Peyer's patch (tissue), 4 donors: ENCODE data around the gene SLC25A21. TPM values are rescaled to one million over a fixed set of nuclear protein-coding genes. Genes with fewer than 3 reads are reported as not detected.
"Not testable (repeated sequence)": the region's sequence is repeated elsewhere in the genome, so short reads cannot be mapped to it uniquely, and the experiment has no call there.

Source experiments
- DNase-seq, 3 donors: peaks; one replicate each; pipeline ENCODE4 v3.0.0-alpha.2; 2017 to 2019
- H3K27ac ChIP-seq, 4 donors: fragments of 200-600 bp; sonication (generic); one replicate each; pipeline ENCODE4 v1.5.1; 2016 to 2019
- H3K27me3 ChIP-seq, 2 donors: fragments of 200-600 bp; sonication (generic); one replicate each; pipeline ENCODE4 v1.5.1; 2019
- H3K36me3 ChIP-seq, 3 donors: fragments of 200-600 bp; sonication (generic); one replicate each; pipeline ENCODE4 v1.5.1; 2016 to 2019
- H3K4me1 ChIP-seq, 4 donors: fragments of 200-600 bp; sonication (generic); one replicate each; pipeline ENCODE4 v1.5.1; 2016 to 2019
- H3K4me3 ChIP-seq, 4 donors: fragments of 200-600 bp; sonication (generic); 1 replicate in 3 of 4; 2 replicates in 1 of 4; pipeline ENCODE4 v1.5.1; 2016 to 2019; ENCODE audit warnings: mild to moderate bottlenecking in 1 of 4
- H3K9me3 ChIP-seq, 4 donors: fragments of 200-600 bp; sonication (generic); one replicate each; pipeline ENCODE4 v1.5.1; 2016 to 2019; ENCODE audit warnings: mild to moderate bottlenecking in 1 of 4
- CTCF ChIP-seq, 6 experiments: fragments of 450-650 bp in 4 of 6; fragments of 200-600 bp in 2 of 6; sonication (generic) in 1 of 6; IDR thresholded peaks; one replicate each; pipeline ENCODE4 v1.5.1; 2017 to 2019; ENCODE audit warnings: antibody characterized with exemption in 6 of 6, mild to moderate bottlenecking in 3 of 6, moderate library complexity in 1 of 6
- POLR2A ChIP-seq, 2 donors: fragments of 450-650 bp; IDR thresholded peaks; one replicate each; pipeline ENCODE4 v1.5.1; 2017; ENCODE audit warnings: antibody characterized with exemption in 2 of 2, mild to moderate bottlenecking in 2 of 2, moderate library complexity in 2 of 2
- total RNA-seq, 4 donors: library from RNA; depleted of rRNA; stranded (reverse); fragments of >200 nt; gene quantifications; one replicate each; pipeline ENCODE4 v1.1.0, GENCODE V29; 2016

Gene SLC25A21
- total RNA-seq, 4 donors from 2014 or later, result 0.70 to 1.6 TPM; not detected in 2

- Histone ChIP-seq H3K36me3 (no peaks in the 10 kb centered on the region), H3K9me3 (no peaks in the 10 kb centered on the region), H3K4me3 (no peak overlapping the region), H3K27ac (no peak overlapping the region), H3K4me1 (no peaks in the 10 kb centered on the region), H3K27me3 (no peaks in the 10 kb centered on the region)
- DNase-seq, result no peak
- no peak for TF ChIP-seq CTCF (IDR thresholded peaks at IDR 0.05)
Measured at GRCh38 chr14:36981832-36982529, 190.4 kb downstream of the SLC25A21 start.

GRCh38 chr14:36980413-36980812, 192.0 kb downstream of the SLC25A21 start:
- H3K9me3 ChIP-seq, H3K27me3 ChIP-seq, DNase-seq, H3K36me3 ChIP-seq, H3K4me1 ChIP-seq, H3K27ac ChIP-seq, H3K4me3 ChIP-seq: not testable (repeated sequence)

- Histone ChIP-seq H3K27ac (no peak overlapping the region), H3K9me3 (no peaks in the 10 kb centered on the region), H3K4me3 (no peak overlapping the region), H3K27me3 (no peaks in the 10 kb centered on the region), H3K4me1 (no peaks in the 10 kb centered on the region), H3K36me3 (no peaks in the 10 kb centered on the region)
- TF ChIP-seq CTCF (IDR thresholded peaks at IDR 0.05) (no peak), POLR2A (IDR thresholded peaks at IDR 0.05) (no peak)
- DNase-seq, result no peak
Measured at GRCh38 chr14:36979863-36980262, 192.5 kb downstream of the SLC25A21 start.

GRCh38 chr14:36976571-36977023, 195.8 kb downstream of the SLC25A21 start:
- H3K4me3 ChIP-seq, result no peak overlapping the region
- no peak for DNase-seq
- no peaks in the 10 kb centered on the region for H3K36me3 ChIP-seq
- no peaks in the 10 kb centered on the region for H3K9me3 ChIP-seq
- H3K27me3 ChIP-seq, result no peaks in the 10 kb centered on the region
- H3K27ac ChIP-seq, result no peak overlapping the region
- TF ChIP-seq POLR2A (IDR thresholded peaks at IDR 0.05), result no peak
- TF ChIP-seq CTCF (IDR thresholded peaks at IDR 0.05), result no peak
- no peaks in the 10 kb centered on the region for H3K4me1 ChIP-seq

GRCh38 chr14:36975834-36976233, 196.6 kb downstream of the SLC25A21 start:
- no peak overlapping the region for H3K27ac ChIP-seq
- H3K4me3 ChIP-seq, result no peak overlapping the region
- TF ChIP-seq POLR2A (IDR thresholded peaks at IDR 0.05) (no peak), CTCF (IDR thresholded peaks at IDR 0.05) (no peak)
- no peaks in the 10 kb centered on the region for H3K27me3 ChIP-seq
- no peaks in the 10 kb centered on the region for H3K4me1 ChIP-seq
- no peaks in the 10 kb centered on the region for H3K9me3 ChIP-seq
- no peaks in the 10 kb centered on the region for H3K36me3 ChIP-seq
- no peak for DNase-seq

GRCh38 chr14:36974985-36975384, 197.4 kb downstream of the SLC25A21 start:
- Histone ChIP-seq H3K4me1 (no peaks in the 10 kb centered on the region), H3K4me3 (no peak overlapping the region), H3K9me3 (no peaks in the 10 kb centered on the region), H3K36me3 (no peaks in the 10 kb centered on the region), H3K27me3 (no peaks in the 10 kb centered on the region), H3K27ac (no peak overlapping the region)
- DNase-seq, result no peak
- no peak for TF ChIP-seq CTCF (IDR thresholded peaks at IDR 0.05)
